Transverse colon (tissue), 4 donors: ENCODE data around the gene UTS2R.

Experiments used
- EP300 ChIP-seq: sonication (generic); formaldehyde crosslinking; IDR thresholded peaks from one replicate; pipeline ENCODE4 v1.6.1; 2017; ENCODE audit warnings: antibody characterized with exemption, low read depth
- POLR2A ChIP-seq: fragments of 450-650 bp; IDR thresholded peaks from one replicate; pipeline ENCODE4 v1.6.1; 2016; ENCODE audit warnings: antibody characterized with exemption, mild to moderate bottlenecking, moderate library complexity
- POLR2AphosphoS5 ChIP-seq, 3 donors: sonication (generic); formaldehyde crosslinking; IDR thresholded peaks; one replicate each; pipeline ENCODE4 v1.6.1; 2016; ENCODE audit warnings: antibody characterized with exemption in 3 of 3
- TF ChIP-seq, protein P1 (sequence below), 5 experiments: fragments of 200-600 bp in 3 of 5; fragments of 450-650 bp in 2 of 5; sonication (generic) in 3 of 5; IDR thresholded peaks; 1 replicate in 2 of 5; 2 replicates in 3 of 5; pipeline ENCODE4 v1.5.1; 2016 to 2017; ENCODE audit warnings: antibody characterized with exemption in 5 of 5, inconsistent platforms in 3 of 5, mild to moderate bottlenecking in 2 of 5, moderate library complexity in 1 of 5

DNA sequence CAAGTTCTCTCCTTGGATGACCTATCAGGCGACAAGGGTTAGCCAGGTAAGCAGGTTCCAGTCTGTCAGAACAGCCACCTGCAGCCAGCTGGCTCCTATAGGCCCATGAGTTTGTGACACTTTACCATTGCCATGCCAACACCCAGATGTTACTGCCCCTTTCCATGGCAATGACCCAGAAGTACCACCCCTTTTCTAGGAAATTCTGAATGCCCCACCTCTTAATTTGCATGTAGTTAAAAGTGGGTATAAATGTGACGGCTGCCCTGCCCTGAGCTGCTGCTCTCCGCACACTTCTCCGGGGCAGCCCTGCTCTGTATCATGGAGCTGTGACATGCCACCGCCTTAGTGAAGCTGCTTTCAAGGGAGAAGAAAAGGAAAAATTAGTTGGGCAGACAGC, 28.0 kb upstream of the UTS2R start:
- TF ChIP-seq, protein P1, sequence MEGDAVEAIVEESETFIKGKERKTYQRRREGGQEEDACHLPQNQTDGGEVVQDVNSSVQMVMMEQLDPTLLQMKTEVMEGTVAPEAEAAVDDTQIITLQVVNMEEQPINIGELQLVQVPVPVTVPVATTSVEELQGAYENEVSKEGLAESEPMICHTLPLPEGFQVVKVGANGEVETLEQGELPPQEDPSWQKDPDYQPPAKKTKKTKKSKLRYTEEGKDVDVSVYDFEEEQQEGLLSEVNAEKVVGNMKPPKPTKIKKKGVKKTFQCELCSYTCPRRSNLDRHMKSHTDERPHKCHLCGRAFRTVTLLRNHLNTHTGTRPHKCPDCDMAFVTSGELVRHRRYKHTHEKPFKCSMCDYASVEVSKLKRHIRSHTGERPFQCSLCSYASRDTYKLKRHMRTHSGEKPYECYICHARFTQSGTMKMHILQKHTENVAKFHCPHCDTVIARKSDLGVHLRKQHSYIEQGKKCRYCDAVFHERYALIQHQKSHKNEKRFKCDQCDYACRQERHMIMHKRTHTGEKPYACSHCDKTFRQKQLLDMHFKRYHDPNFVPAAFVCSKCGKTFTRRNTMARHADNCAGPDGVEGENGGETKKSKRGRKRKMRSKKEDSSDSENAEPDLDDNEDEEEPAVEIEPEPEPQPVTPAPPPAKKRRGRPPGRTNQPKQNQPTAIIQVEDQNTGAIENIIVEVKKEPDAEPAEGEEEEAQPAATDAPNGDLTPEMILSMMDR (IDR thresholded peaks at IDR 0.05) = no peak
- no peak for TF ChIP-seq POLR2AphosphoS5 (IDR thresholded peaks at IDR 0.05)
- TF ChIP-seq POLR2A = no peak
- TF ChIP-seq EP300 = no peak
